ENCODE data around the gene ETV2. TPM values are rescaled to one million over a fixed set of nuclear protein-coding genes. Genes with fewer than 3 reads are reported as not detected.

Gene ETV2
- total RNA-seq, 4 donors from 2014 or later = 0.65 to 0.82 TPM; not detected in 2

DNA sequence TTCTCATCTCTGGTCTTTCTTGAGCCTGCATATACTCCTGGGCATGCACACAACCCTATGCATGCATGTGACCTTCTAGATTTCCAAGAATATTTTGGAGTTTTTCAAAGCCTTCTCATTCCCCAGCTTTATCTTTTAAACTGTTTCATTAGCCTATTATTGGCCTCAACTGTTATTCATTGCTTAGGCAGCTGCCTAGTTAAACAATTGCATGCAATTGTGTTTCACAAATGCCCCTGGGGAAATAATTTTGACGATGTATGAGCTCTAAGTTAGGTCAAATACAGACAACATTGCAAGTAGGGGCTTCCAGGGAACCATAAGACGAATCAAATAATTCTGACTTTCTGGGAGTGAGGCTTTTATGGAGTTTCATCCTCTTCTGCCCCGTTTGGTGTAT is 22.4 kb downstream of the ETV2 start:
- DNase-seq (ENCODE audit: low spot score) = no peak
- no peak for ATAC-seq (ENCODE audit: low FRiP score)
- TF ChIP-seq, protein P1, sequence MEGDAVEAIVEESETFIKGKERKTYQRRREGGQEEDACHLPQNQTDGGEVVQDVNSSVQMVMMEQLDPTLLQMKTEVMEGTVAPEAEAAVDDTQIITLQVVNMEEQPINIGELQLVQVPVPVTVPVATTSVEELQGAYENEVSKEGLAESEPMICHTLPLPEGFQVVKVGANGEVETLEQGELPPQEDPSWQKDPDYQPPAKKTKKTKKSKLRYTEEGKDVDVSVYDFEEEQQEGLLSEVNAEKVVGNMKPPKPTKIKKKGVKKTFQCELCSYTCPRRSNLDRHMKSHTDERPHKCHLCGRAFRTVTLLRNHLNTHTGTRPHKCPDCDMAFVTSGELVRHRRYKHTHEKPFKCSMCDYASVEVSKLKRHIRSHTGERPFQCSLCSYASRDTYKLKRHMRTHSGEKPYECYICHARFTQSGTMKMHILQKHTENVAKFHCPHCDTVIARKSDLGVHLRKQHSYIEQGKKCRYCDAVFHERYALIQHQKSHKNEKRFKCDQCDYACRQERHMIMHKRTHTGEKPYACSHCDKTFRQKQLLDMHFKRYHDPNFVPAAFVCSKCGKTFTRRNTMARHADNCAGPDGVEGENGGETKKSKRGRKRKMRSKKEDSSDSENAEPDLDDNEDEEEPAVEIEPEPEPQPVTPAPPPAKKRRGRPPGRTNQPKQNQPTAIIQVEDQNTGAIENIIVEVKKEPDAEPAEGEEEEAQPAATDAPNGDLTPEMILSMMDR (IDR thresholded peaks at IDR 0.05) = no peak

DNA sequence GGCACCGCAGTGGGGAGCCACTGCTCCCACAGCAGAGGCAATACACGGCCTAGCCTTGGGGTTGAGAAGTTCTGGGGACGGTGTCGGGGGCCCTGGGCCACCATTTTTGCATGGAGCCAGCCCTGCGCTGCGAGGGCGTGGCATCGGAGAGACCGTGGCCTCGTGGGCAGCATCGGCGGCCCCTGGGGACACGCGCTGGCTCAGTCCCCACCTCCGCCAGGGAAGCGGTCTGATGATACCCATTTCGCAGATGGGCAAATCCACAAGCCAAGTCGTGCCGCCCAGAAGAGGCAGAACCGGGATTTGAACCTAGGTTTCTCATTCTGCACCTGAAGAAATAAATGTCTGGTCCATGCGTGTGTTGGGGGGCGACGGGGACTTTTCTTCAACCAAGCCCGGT is 23.6 kb downstream of the ETV2 start:
- TF ChIP-seq, protein P1 (IDR thresholded peaks at IDR 0.05) = no peak
- no peak for ATAC-seq (ENCODE audit: low FRiP score)
- no peak for DNase-seq (ENCODE audit: low spot score)

DNA sequence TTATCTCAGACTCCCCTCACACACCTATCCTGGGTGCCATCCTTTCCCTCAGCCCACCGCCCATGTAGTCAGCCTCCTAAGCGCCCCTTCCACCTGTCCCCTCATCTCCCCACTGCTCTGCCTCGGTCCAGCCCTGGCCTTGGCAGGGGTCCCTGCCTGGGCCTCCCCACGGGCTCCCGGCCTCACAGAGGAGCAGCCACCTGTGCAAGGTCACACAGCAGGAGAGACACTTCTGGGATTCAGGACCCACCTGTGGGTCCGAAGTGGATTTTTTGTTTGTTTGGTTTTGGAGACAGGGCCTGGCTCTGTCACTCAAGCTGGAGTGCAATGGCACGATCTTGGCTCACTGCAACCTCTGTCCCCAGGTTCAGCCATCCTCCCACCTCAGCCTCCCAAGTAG is 24.1 kb downstream of the ETV2 start:
- TF ChIP-seq, protein P1 (IDR thresholded peaks at IDR 0.05) = no peak
- DNase-seq (ENCODE audit: low spot score) (no peak), ATAC-seq (ENCODE audit: low FRiP score) (no peak)

DNA sequence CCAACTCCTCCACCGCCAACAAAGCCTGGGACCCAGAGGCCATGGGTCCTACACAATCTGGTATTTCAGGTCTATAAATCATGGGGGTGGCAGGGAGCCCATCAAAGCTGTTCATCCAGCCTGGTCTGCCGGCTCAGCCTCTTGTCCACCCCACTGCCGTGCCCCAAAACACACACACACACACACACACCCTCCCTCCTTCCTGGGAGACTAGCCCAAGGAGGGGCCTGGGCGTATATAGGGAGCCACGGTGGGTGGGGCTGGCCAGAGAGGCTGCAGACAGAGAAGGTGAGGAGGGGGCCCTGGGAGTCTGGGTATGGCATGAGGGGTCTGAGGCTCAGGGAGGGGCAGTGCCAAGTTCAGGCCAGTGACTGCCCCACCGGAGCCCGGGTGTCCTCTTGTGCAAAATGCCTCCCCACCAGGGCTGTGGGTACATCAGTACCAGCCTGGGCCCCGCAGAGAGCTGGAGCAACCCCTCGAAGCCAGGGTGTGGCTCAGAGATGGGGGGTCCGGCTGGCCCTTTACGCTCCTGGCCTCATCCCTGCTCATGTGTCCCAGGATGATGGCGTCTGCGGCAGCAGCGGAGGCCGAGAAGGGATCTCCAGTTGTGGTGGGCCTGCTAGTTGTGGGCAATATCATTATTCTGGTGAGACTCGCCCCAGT is 24.8 kb downstream of the ETV2 start, which contains the start of gene UPK1A:
TSS of gene UPK1A (plus strand) at position 267 of the 663 bp plus-strand sequence. CDS start at position 563, 296 bp downstream.
- TF ChIP-seq, protein P1 (IDR thresholded peaks at IDR 0.05) = no peak
- peak; percentile 41 for ATAC-seq (ENCODE audit: low FRiP score)
- no peak for DNase-seq (ENCODE audit: low spot score)

DNA sequence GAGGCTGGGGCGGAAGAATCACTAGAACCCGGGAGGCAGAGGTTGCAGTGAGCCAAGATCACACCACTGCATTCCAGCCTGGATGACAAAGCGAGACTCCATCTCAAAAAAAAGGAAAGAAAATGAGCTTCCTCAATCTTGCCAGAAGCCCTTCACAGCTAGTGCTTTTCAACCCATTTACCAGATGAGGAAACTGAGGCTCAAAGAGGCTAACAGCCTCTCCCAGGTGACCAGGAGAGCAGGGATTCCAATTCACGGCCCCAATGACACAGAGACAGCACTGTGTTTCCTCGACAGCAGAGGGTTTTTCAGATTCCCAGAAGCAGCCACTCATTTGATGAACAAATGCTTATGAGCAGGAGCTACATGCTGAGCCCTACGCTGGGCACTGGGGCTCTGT is 28.0 kb downstream of the ETV2 start:
- DNase-seq (ENCODE audit: low spot score) (no peak), ATAC-seq (ENCODE audit: low FRiP score) (no peak)
- TF ChIP-seq, protein P1 (IDR thresholded peaks at IDR 0.05) = no peak

DNA sequence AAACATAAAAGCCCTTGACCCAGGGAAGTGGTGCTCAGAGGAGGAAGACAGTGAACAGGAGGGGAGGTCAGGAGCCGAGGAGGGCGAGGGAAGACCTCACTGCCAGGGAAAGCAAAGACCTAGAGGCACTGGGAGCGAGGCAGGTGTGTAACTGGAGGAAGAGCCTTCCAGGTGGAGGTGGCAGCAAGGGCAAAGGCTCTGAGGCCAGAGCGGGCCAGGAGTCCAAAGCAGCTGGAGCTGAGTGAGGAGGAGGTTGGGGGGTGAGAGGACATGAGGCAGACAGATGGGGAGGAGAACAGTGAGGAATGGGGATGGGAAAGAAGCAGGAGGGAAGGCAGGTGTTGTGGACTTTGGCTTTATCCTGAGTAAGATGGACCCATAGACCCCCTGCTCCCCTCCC is 28.4 kb downstream of the ETV2 start:
- ATAC-seq (ENCODE audit: low FRiP score) = no peak
- DNase-seq (ENCODE audit: low spot score) = no peak
- TF ChIP-seq, protein P1 (IDR thresholded peaks at IDR 0.05) = no peak

DNA sequence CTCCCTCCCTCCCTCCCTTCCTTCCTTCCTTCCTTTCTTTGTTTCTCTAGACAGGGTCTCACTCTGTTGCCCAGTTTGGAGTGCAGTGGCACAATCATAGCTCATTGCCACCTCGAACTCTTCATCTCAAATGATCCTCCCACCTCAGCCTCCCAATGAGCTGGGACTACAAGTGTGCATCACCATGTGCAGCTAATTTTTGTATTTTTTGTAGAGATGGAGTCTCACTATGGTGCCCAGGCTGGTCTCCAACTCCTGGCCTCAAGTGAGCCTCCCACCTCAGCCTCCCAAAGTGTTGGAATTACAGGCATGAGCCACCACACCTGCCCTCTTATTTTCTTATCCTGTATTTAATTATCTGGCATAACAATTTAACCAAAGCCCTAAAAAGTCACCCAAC is 29.1 kb downstream of the ETV2 start:
- DNase-seq (ENCODE audit: low spot score) = no peak
- TF ChIP-seq, protein P1 (IDR thresholded peaks at IDR 0.05) = no peak
- ATAC-seq (ENCODE audit: low FRiP score) = no peak
